HepG2 (cell line): ENCODE results near the gene GGA1. TPM values are rescaled to one million over a fixed set of nuclear protein-coding genes. Genes with fewer than 3 reads are reported as not detected.

Experiments
- ARID2 ChIP-seq: sonication (generic); formaldehyde crosslinking; IDR thresholded peaks from 2 replicates; pipeline ENCODE4 v1.8.1; 2022; ENCODE audit warnings: mild to moderate bottlenecking, missing genetic modification reagents, borderline replicate concordance
- ARID3A ChIP-seq: IDR thresholded peaks from 2 replicates; pipeline ENCODE4 v1.6.1; 2012; ENCODE audit warnings: low read depth, low read length, improper control_type of control experiment
- BRD4 ChIP-seq: sonication (generic); formaldehyde crosslinking; IDR thresholded peaks from 2 replicates; pipeline ENCODE4 v1.4.0; 2020; ENCODE audit warnings: missing genetic modification reagents
- ZFP36L2 ChIP-seq: sonication (generic); formaldehyde crosslinking; IDR thresholded peaks from 2 replicates; pipeline ENCODE4 v1.4.0; 2020; ENCODE audit warnings: missing genetic modification reagents
- ZNF512B ChIP-seq: sonication (generic); formaldehyde crosslinking; IDR thresholded peaks from 2 replicates; pipeline ENCODE4 v1.5.1; 2020; ENCODE audit warnings: missing genetic modification reagents, mild to moderate bottlenecking, borderline replicate concordance
- ZSCAN25 ChIP-seq: sonication (generic); formaldehyde crosslinking; IDR thresholded peaks from 2 replicates; pipeline ENCODE4 v1.8.0; 2022; ENCODE audit warnings: mild to moderate bottlenecking, missing genetic modification reagents
- polyA plus RNA-seq, 8 experiments: library from polyadenylated mRNA; depleted of rRNA in 3 of 8; stranded (reverse) in 7 of 8; unstranded in 1 of 8; fragments of >200 nt; fragmentation: Illumina TruSeq in 4 of 8; extraction: Trizol in 4 of 8; gene quantifications; 2 replicates each; pipeline versions ENCODE4 v1.2.1 to v1.2.3, GENCODE V29; 2011 to 2016; ENCODE audit warnings: low read depth in 4 of 8, missing spikeins in 1 of 8, mixed read lengths in 1 of 8; ENCODE audit not compliant: insufficient read depth in 1 of 8
- total RNA-seq, 5 experiments: library from RNA; depleted of rRNA; stranded (reverse); fragments of >200 nt; fragmentation: Illumina TruSeq; extraction: Trizol; gene quantifications; 2 replicates each; pipeline ENCODE4 v1.2.3, GENCODE V29; 2016; ENCODE audit warnings: low read depth in 1 of 5
- TF ChIP-seq, protein P1 (sequence below): sonication (generic); formaldehyde crosslinking; IDR thresholded peaks from 2 replicates; pipeline ENCODE4 v1.4.0; 2020; ENCODE audit warnings: mild to moderate bottlenecking, missing genetic modification reagents
- TF ChIP-seq, protein P2 (sequence below): sonication (generic); formaldehyde crosslinking; IDR thresholded peaks from 2 replicates; pipeline ENCODE4 v1.4.0; 2020; ENCODE audit warnings: missing genetic modification reagents
- TF ChIP-seq, protein P3 (sequence below): sonication (generic); formaldehyde crosslinking; IDR thresholded peaks from 2 replicates; pipeline ENCODE4 v1.5.0; 2020; ENCODE audit warnings: missing genetic modification reagents

GGA1 gene
- total and polyA plus RNA-seq, 2 of the 13 experiments (the other 11 are each of a cell fraction or from before 2014, with no cell fraction given) = 29.1 to 87.2 TPM

DNA sequence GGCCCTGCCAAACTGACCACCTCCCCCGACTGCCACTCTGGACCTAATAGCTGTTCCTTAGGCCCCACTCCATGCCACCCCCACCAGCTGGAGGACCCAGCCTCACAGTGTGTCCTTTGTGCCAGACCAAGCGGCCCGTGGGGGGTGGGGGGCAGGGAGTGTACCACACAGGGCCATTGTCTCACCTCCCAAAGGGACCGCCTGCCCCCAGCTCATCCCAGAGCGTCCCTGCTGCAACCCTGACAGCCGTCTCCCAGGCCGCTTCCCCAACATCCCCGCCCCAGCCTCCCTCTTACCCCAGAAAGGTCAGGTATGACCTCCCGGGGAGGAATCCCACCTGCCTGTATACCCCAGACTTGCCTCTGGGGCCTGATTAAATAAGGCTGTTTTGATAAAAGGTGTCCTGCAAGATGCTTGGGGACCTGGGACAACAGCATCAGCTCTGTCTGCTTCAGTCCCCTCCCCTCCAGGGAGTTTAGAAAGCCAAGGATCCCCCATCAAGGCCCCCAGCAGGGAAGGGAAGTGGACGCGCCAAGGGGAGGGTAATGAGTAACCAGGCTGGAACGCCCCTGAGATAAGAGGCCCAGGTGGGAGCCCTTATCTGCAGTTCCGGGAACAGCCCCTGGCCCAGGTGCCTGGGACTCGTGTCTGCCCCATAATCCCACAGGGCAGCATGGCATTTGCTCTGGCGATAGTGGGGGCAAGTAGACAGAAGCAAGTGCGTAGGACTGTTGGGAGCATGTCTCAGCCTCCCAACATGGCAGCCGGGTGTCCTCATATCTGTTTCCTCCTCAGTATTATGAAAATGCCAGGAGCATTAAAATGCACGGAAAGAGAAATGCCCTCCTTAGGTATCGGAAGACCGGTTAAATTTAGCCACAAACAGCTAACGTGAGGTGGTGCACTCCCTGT lies 39.4 kb upstream of the GGA1 start (continued):
- TF ChIP-seq, protein P1, sequence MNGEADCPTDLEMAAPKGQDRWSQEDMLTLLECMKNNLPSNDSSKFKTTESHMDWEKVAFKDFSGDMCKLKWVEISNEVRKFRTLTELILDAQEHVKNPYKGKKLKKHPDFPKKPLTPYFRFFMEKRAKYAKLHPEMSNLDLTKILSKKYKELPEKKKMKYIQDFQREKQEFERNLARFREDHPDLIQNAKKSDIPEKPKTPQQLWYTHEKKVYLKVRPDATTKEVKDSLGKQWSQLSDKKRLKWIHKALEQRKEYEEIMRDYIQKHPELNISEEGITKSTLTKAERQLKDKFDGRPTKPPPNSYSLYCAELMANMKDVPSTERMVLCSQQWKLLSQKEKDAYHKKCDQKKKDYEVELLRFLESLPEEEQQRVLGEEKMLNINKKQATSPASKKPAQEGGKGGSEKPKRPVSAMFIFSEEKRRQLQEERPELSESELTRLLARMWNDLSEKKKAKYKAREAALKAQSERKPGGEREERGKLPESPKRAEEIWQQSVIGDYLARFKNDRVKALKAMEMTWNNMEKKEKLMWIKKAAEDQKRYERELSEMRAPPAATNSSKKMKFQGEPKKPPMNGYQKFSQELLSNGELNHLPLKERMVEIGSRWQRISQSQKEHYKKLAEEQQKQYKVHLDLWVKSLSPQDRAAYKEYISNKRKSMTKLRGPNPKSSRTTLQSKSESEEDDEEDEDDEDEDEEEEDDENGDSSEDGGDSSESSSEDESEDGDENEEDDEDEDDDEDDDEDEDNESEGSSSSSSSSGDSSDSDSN (CRISPR knock-in tag) = peak; percentile 26; the same call in 1 of the 2 replicates
- TF ChIP-seq, protein P2, sequence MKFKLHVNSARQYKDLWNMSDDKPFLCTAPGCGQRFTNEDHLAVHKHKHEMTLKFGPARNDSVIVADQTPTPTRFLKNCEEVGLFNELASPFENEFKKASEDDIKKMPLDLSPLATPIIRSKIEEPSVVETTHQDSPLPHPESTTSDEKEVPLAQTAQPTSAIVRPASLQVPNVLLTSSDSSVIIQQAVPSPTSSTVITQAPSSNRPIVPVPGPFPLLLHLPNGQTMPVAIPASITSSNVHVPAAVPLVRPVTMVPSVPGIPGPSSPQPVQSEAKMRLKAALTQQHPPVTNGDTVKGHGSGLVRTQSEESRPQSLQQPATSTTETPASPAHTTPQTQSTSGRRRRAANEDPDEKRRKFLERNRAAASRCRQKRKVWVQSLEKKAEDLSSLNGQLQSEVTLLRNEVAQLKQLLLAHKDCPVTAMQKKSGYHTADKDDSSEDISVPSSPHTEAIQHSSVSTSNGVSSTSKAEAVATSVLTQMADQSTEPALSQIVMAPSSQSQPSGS (CRISPR knock-in tag) = peak; percentile 59; the same call in 1 of the 2 replicates
- TF ChIP-seq ZNF512B (CRISPR knock-in tag) = 0 out of 2 replicates have a peak, but pooled peaks have one; percentile 27
- TF ChIP-seq BRD4 (CRISPR knock-in tag) = no peak
- TF ChIP-seq ARID2 (CRISPR knock-in tag) = peak; percentile 85; the same call in 1 of the 2 replicates
- TF ChIP-seq ARID3A = no peak
- TF ChIP-seq ZFP36L2 = no peak
- TF ChIP-seq, protein P3, sequence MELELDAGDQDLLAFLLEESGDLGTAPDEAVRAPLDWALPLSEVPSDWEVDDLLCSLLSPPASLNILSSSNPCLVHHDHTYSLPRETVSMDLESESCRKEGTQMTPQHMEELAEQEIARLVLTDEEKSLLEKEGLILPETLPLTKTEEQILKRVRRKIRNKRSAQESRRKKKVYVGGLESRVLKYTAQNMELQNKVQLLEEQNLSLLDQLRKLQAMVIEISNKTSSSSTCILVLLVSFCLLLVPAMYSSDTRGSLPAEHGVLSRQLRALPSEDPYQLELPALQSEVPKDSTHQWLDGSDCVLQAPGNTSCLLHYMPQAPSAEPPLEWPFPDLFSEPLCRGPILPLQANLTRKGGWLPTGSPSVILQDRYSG (CRISPR knock-in tag) = no peak
- peak; percentile 90 for TF ChIP-seq ZSCAN25 (CRISPR knock-in tag)
